Endodermal cell (in vitro differentiated cells): ENCODE results near the gene KLHDC7B. TPM values are rescaled to one million over a fixed set of nuclear protein-coding genes. Genes with fewer than 3 reads are reported as not detected.

Source experiments
- DNase-seq: peaks from one replicate; pipeline ENCODE4 v3.0.0-alpha.2; 2017
- H3K27ac ChIP-seq: 2 replicates; pipeline ENCODE4 v1.5.1; 2013; ENCODE audit warnings: mild to moderate bottlenecking, low read depth, low read length, moderate library complexity
- H3K27me3 ChIP-seq: 2 replicates; pipeline ENCODE4 v1.6.1; 2013; ENCODE audit warnings: mild to moderate bottlenecking, low read length, moderate library complexity; ENCODE audit not compliant: insufficient read depth, control insufficient read depth, poor library complexity, severe bottlenecking
- H3K36me3 ChIP-seq: 2 replicates; pipeline ENCODE4 v1.7.0; 2013; ENCODE audit warnings: mild to moderate bottlenecking, low read length, moderate library complexity; ENCODE audit not compliant: control insufficient read depth, insufficient read depth
- H3K4me1 ChIP-seq: one replicate; pipeline ENCODE4 v1.7.0; 2013; ENCODE audit warnings: low read length; ENCODE audit not compliant: control insufficient read depth, insufficient read depth
- H3K4me3 ChIP-seq: 2 replicates; pipeline ENCODE4 v1.5.1; 2013; ENCODE audit warnings: mild to moderate bottlenecking, low read length, moderate library complexity
- H3K9ac ChIP-seq: 2 replicates; pipeline ENCODE4 v1.6.1; 2013; ENCODE audit warnings: mild to moderate bottlenecking, low read length, moderate library complexity; ENCODE audit not compliant: poor library complexity, severe bottlenecking; ENCODE audit errors: extremely low read depth
- H3K9me3 ChIP-seq: 2 replicates; pipeline ENCODE4 v1.6.1; 2013; ENCODE audit warnings: mild to moderate bottlenecking, low read length, moderate library complexity; ENCODE audit not compliant: control insufficient read depth
- H3K27ac Mint-ChIP-seq: 2 replicates; pipeline ENCODE4 v1.8.0; 2020; ENCODE audit warnings: mixed read lengths
- H3K27me3 Mint-ChIP-seq: 2 replicates; pipeline ENCODE4 v1.8.0; 2021; ENCODE audit warnings: mild to moderate bottlenecking, mixed read lengths; ENCODE audit not compliant: insufficient read depth
- H3K36me3 Mint-ChIP-seq: 2 replicates; pipeline ENCODE4 v1.8.0; 2020; ENCODE audit warnings: low read depth, mixed read lengths
- H3K4me1 Mint-ChIP-seq: 2 replicates; pipeline ENCODE4 v1.8.0; 2020; ENCODE audit warnings: mixed read lengths
- H3K4me3 Mint-ChIP-seq: 2 replicates; pipeline ENCODE4 v1.8.0; 2020; ENCODE audit warnings: mild to moderate bottlenecking, moderate library complexity, mixed read lengths
- H3K9me3 Mint-ChIP-seq: 2 replicates; pipeline ENCODE4 v1.8.0; 2020; ENCODE audit warnings: mild to moderate bottlenecking, mixed read lengths
- WGBS, 2 experiments: methylation state at CpG; one replicate each; pipeline versions ENCODE4 v1.1.5 to v1.1.7; 2013; ENCODE audit warnings: missing lambda C conversion rate in 2 of 2, mixed read lengths in 1 of 2; ENCODE audit not compliant: insufficient coverage in 1 of 2, insufficient read length in 1 of 2; 5-methylcytosine and 5-hydroxymethylcytosine counted together
- total RNA-seq, 2 donors: library from RNA; stranded (reverse); fragmentation: NEBNext Ultra II Directional in 1 of 2; extraction: Animal tissue kit (Norgen Biotek cat#: 25700) in 1 of 2; gene quantifications; 2 replicates in 1 of 2; 3 replicates in 1 of 2; pipeline ENCODE4 v1.2.1, GENCODE V29; 2021
- TF ChIP-seq, protein P1 (sequence below): fragments of 200-600 bp; sonication (generic); conservative IDR thresholded peaks from 2 replicates; pipeline ENCODE4 v1.5.0; 2021; ENCODE audit warnings: antibody characterized with exemption, mild to moderate bottlenecking

KLHDC7B gene
- total RNA-seq, 2 donors from 2014 or later, result not detected

DNA sequence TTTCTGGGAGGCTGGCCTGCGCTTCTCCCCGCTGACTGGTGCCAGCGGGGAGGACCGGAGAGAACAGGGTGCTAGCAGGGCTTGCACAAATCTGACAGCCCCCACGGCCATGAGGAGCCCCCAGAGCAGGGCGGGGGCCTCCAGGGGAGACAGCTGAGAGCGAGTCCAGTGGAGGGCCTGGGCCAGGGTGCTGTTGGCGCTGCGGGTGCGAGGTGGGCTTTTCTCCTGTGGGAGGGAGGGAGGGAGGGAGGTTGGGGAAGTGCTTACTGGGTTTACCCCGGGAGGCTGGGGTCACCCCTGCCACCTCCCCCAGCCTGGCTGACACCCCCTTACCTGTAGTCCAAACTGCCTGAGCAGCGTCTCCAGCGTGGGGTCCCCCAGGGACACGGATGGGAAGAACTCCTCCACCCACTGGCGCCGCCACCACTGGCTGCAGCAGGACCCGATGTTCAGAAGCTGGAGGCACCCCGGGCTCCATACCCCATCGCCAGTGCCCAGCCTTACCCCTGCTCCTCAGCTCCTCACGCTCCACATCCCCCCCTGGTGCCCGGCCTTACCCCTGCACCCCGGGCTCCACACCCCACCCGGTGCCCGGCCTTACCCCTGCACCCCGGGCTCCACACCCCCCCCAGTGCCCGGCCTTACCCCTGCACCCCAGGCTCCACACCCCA is 42.1 kb upstream of the KLHDC7B start:
- no peaks in the 10 kb centered on the region for H3K9me3 Mint-ChIP-seq
- H3K27ac Mint-ChIP-seq, result no peak overlapping the region
- peaks cover 1% of the 10 kb centered on the region for H3K4me1 Mint-ChIP-seq
- no peak overlapping the region for H3K4me3 Mint-ChIP-seq
- H3K36me3 Mint-ChIP-seq, result peaks cover 2% of the 10 kb centered on the region
- TF ChIP-seq, protein P1, sequence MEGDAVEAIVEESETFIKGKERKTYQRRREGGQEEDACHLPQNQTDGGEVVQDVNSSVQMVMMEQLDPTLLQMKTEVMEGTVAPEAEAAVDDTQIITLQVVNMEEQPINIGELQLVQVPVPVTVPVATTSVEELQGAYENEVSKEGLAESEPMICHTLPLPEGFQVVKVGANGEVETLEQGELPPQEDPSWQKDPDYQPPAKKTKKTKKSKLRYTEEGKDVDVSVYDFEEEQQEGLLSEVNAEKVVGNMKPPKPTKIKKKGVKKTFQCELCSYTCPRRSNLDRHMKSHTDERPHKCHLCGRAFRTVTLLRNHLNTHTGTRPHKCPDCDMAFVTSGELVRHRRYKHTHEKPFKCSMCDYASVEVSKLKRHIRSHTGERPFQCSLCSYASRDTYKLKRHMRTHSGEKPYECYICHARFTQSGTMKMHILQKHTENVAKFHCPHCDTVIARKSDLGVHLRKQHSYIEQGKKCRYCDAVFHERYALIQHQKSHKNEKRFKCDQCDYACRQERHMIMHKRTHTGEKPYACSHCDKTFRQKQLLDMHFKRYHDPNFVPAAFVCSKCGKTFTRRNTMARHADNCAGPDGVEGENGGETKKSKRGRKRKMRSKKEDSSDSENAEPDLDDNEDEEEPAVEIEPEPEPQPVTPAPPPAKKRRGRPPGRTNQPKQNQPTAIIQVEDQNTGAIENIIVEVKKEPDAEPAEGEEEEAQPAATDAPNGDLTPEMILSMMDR, result no peak
- no peak overlapping the region for H3K27ac ChIP-seq
- H3K36me3 ChIP-seq, result peaks cover 15% of the 10 kb centered on the region
- no peaks in the 10 kb centered on the region for H3K27me3 Mint-ChIP-seq
- WGBS, 2 experiments, result 93 to 98% methylated on average over 10 to 20 of the region's 26 CpGs
- DNase-seq, result peak; percentile 58
- H3K27me3 ChIP-seq, result no peaks in the 10 kb centered on the region
- H3K4me3 ChIP-seq, result no peak overlapping the region
- no peaks in the 10 kb centered on the region for H3K9me3 ChIP-seq
- no peaks in the 10 kb centered on the region for H3K4me1 ChIP-seq
- no peak overlapping the region for H3K9ac ChIP-seq

DNA sequence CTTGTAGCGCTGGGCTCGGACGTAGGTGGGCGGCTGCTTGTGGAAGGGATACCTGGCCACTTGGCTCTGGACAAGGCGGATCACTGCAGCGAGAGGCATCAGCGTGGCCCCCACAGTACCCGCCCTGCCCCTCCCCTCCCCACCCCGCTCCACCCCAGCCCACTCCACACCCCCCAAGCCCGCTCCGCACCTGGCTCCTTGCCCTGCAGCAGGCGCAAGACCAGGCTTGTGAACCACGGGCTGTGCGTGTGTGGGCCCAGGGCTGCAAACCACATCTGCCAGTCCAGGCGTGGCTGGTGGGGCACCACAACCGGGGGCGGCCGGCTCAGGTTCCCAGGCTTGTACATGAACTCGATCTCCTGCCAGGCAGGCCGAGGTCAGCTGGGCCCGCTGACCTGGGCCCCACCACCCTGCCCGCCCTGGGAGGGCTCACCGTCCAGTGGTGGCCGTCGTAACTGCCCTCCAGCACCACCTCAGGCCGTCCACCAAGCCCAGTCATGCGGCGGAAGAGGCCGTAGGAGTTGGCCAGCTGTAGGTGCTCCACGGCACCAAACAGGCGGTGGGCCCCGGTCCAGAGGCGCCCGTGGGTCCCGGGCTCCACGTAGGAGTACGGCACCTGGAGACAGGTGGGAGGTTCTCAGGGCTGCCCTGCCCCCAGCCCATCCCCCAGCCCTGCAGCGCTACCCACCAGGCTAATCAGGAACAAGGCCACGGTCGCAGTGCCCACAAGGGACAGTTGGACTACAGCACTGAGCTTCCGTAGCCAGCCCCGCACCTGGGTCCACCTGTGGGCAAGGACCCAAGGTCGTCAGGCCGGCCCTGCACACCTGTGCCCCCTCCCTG is 41.1 kb upstream of the KLHDC7B start:
- H3K9ac ChIP-seq, result no peak overlapping the region
- H3K36me3 ChIP-seq, result peaks cover 15% of the 10 kb centered on the region
- Mint-ChIP-seq H3K4me1 (peaks cover 8% of the 10 kb centered on the region), H3K9me3 (no peaks in the 10 kb centered on the region), H3K36me3 (peaks cover 2% of the 10 kb centered on the region), H3K27ac (no peak overlapping the region), H3K27me3 (no peaks in the 10 kb centered on the region), H3K4me3 (no peak overlapping the region)
- no peak overlapping the region for H3K27ac ChIP-seq
- TF ChIP-seq, protein P1, result no peak
- no peaks in the 10 kb centered on the region for H3K27me3 ChIP-seq
- no peak for DNase-seq
- peaks cover 8% of the 10 kb centered on the region for H3K4me1 ChIP-seq
- 93 to 95% methylated on average over 25 to 43 of the region's 44 CpGs for WGBS, 2 experiments
- H3K4me3 ChIP-seq, result no peak overlapping the region
- no peaks in the 10 kb centered on the region for H3K9me3 ChIP-seq

DNA sequence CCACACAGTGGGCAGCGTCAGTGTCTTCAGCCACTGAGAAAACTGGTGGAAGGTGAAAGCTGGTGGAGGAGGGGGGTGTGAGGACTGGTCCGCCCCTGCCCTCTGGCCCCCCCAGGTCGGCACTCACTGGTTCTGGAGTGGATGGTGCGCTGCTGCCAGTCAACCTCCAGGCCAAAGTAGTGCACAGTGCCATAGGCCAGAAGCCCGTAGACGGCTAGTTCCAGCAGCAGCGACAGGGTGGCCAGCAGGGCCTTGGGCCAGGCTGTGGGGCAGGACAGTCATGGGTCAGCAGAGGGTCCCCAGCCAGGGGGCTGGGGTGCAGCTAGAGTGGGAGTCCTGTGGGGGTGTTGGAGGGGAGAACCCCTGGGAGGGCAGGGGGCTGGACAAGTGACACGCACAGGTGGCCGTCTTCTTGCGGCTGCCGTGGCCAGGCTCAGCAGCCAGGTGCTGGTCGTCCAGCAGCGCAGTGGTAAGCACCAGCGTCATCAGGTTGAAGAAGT is 40.4 kb upstream of the KLHDC7B start:
- H3K9me3 ChIP-seq, result no peaks in the 10 kb centered on the region
- H3K4me3 ChIP-seq, result no peak overlapping the region
- TF ChIP-seq, protein P1, result no peak
- no peak overlapping the region for H3K9ac ChIP-seq
- Mint-ChIP-seq H3K27ac (no peak overlapping the region), H3K4me1 (peaks cover 8% of the 10 kb centered on the region), H3K27me3 (no peaks in the 10 kb centered on the region), H3K9me3 (no peaks in the 10 kb centered on the region), H3K4me3 (no peak overlapping the region), H3K36me3 (peaks cover 2% of the 10 kb centered on the region)
- H3K27me3 ChIP-seq, result no peaks in the 10 kb centered on the region
- no peak overlapping the region for H3K27ac ChIP-seq
- H3K4me1 ChIP-seq, result peaks cover 8% of the 10 kb centered on the region
- 90 to 92% methylated on average over 8 to 14 of the region's 14 CpGs for WGBS, 2 experiments
- peaks cover 15% of the 10 kb centered on the region for H3K36me3 ChIP-seq
- DNase-seq, result no peak
